Smooth muscle cell (in vitro differentiated cells): ENCODE data around the gene ZNF354B. TPM values are rescaled to one million over a fixed set of nuclear protein-coding genes. Genes with fewer than 3 reads are reported as not detected.
"Not testable (repeated sequence)": the region's sequence is repeated elsewhere in the genome, so short reads cannot be mapped to it uniquely, and the experiment has no call there.

ENCODE experiments used
- DNase-seq: peaks from one replicate; lab custom pipeline; 2025; ENCODE audit not compliant: unreplicated experiment; lab: John Stamatoyannopoulos, UW
- H2AFZ ChIP-seq: fragments of 200-600 bp; sonication (generic); 2 replicates; pipeline ENCODE4 v1.6.0; 2016; ENCODE audit warnings: antibody characterized with exemption, low read depth, mild to moderate bottlenecking
- H3F3A ChIP-seq: fragments of 200-600 bp; sonication (generic); 2 replicates; pipeline ENCODE4 v1.6.0; 2017; ENCODE audit warnings: antibody characterized with exemption, low read depth
- H3K27ac ChIP-seq: fragments of 200-600 bp; sonication (generic); 2 replicates; pipeline ENCODE4 v1.5.1; 2016; ENCODE audit warnings: low read depth, mild to moderate bottlenecking
- H3K27me3 ChIP-seq: fragments of 200-600 bp; sonication (generic); 2 replicates; pipeline ENCODE4 v1.6.1; 2016; ENCODE audit warnings: low read depth, mild to moderate bottlenecking
- H3K36me3 ChIP-seq: fragments of 200-600 bp; sonication (generic); 2 replicates; pipeline ENCODE4 v1.5.1; 2016; ENCODE audit warnings: low read depth
- H3K4me1 ChIP-seq: fragments of 200-600 bp; sonication (generic); 2 replicates; pipeline ENCODE4 v1.5.1; 2016; ENCODE audit warnings: low read depth
- H3K4me2 ChIP-seq: fragments of 200-600 bp; sonication (generic); 2 replicates; pipeline ENCODE4 v1.6.0; 2016; ENCODE audit warnings: mild to moderate bottlenecking
- H3K4me3 ChIP-seq: fragments of 200-600 bp; sonication (generic); 2 replicates; pipeline ENCODE4 v1.5.1; 2016; ENCODE audit warnings: mild to moderate bottlenecking
- H3K79me2 ChIP-seq: fragments of 200-600 bp; sonication (generic); 2 replicates; pipeline ENCODE4 v1.6.0; 2016; ENCODE audit warnings: low read depth, mild to moderate bottlenecking
- H3K9ac ChIP-seq: fragments of 200-600 bp; sonication (generic); 2 replicates; pipeline ENCODE4 v1.6.0; 2016; ENCODE audit warnings: low read depth
- H3K9me3 ChIP-seq: fragments of 200-600 bp; sonication (generic); replicated peaks from 2 replicates; pipeline ENCODE4 v1.5.1; 2016; ENCODE audit warnings: low read depth
- H4K20me1 ChIP-seq: fragments of 200-600 bp; sonication (generic); 2 replicates; pipeline ENCODE4 v1.6.0; 2016; ENCODE audit warnings: low read depth
- WGBS: methylation state at CpG from one replicate; pipeline ENCODE4 v1.1.7; 2016; ENCODE audit warnings: low lambda C conversion rate; 5-methylcytosine and 5-hydroxymethylcytosine counted together
- polyA plus RNA-seq: library from polyadenylated mRNA; unstranded; fragments of >200 nt; fragmentation: Nextera tagmentation; extraction: Ambion mirVana; gene quantifications from 2 replicates; pipeline ENCODE4 v1.2.1, GENCODE V29; 2016
- total RNA-seq: library from RNA; depleted of rRNA; stranded (reverse); fragments of >200 nt; gene quantifications from 2 replicates; pipeline ENCODE4 v1.2.3, GENCODE V29; 2014
- TF ChIP-seq, protein P1 (sequence below): fragments of 200-600 bp; sonication (generic); IDR thresholded peaks from 2 replicates; pipeline ENCODE4 v1.5.1; 2017; ENCODE audit warnings: borderline replicate concordance, mild to moderate bottlenecking, antibody characterized with exemption; ENCODE audit not compliant: insufficient read depth, poor library complexity, severe bottlenecking

ZNF354B gene
- total and polyA plus RNA-seq, 2 experiments from 2014 or later: 2.2 to 10.9 TPM

DNA sequence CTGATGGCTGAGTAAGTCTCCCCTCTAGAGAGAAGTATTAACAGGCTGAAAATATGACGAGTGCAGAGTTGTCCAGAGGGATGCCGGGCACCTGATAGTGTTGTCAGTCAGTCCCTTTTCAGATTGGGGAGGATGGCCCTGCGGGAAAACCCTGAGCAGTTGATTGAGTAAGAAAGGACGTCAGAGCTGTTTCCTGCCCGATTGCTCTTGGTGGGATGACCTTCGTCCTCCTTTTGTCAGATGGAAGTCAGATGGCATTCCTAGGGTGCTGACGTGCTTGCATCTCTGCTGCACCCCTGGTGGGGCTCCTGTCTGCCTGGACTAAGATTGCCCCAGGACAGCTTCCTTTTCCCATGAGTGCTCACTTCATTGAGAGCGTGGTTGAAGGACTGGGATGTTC is 9.8 kb downstream of the ZNF354B start:
- H3K79me2 ChIP-seq: peaks cover 19% of the 10 kb centered on the region
- no peak overlapping the region for H3K27ac ChIP-seq
- peaks cover 35% of the 10 kb centered on the region for H3K36me3 ChIP-seq
- TF ChIP-seq, protein P1, sequence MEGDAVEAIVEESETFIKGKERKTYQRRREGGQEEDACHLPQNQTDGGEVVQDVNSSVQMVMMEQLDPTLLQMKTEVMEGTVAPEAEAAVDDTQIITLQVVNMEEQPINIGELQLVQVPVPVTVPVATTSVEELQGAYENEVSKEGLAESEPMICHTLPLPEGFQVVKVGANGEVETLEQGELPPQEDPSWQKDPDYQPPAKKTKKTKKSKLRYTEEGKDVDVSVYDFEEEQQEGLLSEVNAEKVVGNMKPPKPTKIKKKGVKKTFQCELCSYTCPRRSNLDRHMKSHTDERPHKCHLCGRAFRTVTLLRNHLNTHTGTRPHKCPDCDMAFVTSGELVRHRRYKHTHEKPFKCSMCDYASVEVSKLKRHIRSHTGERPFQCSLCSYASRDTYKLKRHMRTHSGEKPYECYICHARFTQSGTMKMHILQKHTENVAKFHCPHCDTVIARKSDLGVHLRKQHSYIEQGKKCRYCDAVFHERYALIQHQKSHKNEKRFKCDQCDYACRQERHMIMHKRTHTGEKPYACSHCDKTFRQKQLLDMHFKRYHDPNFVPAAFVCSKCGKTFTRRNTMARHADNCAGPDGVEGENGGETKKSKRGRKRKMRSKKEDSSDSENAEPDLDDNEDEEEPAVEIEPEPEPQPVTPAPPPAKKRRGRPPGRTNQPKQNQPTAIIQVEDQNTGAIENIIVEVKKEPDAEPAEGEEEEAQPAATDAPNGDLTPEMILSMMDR: no peak
- H3K9ac ChIP-seq: no peak overlapping the region
- no peak overlapping the region for H3K4me3 ChIP-seq
- no peaks in the 10 kb centered on the region for H3K9me3 ChIP-seq
- no peaks in the 10 kb centered on the region for H4K20me1 ChIP-seq
- no peaks in the 10 kb centered on the region for H3K4me1 ChIP-seq
- WGBS: 91% methylated on average over 8 of the region's 8 CpGs
- no peaks in the 10 kb centered on the region for H3F3A ChIP-seq
- H3K4me2 ChIP-seq: no peak overlapping the region
- H3K27me3 ChIP-seq: no peaks in the 10 kb centered on the region
- H2AFZ ChIP-seq: no peak overlapping the region
- no peak for DNase-seq

DNA sequence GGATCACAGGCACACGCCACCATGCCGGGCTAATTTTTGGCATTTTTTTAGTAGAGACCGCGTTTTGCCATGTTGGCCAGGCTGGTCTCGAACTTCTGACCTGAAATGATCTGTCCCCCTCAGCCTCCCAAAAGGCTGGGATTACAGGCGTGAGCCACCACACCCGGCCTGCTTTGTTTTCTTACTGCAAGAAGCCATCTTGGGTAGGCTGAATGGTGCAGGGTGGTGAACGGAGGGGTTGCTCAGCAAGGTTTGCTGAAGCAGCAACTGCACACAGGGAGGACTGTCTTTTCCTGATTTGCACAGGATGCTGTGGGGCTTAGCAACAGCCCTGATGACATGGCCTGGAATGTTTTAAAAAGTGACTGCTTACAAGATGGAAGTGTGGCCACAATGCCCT is 10.7 kb downstream of the ZNF354B start:
- no peak for DNase-seq
- no peak overlapping the region for H3K4me3 ChIP-seq
- H3K36me3 ChIP-seq: peaks cover 36% of the 10 kb centered on the region
- H3K9me3 ChIP-seq: no peaks in the 10 kb centered on the region
- H3K27me3 ChIP-seq: no peaks in the 10 kb centered on the region
- H3K79me2 ChIP-seq: peaks cover 21% of the 10 kb centered on the region
- 99% methylated on average over 8 of the region's 8 CpGs for WGBS
- TF ChIP-seq, protein P1: no peak
- H3K4me2 ChIP-seq: no peak overlapping the region
- H3K9ac ChIP-seq: no peak overlapping the region
- H2AFZ ChIP-seq: no peak overlapping the region
- H3K4me1 ChIP-seq: no peaks in the 10 kb centered on the region
- no peaks in the 10 kb centered on the region for H3F3A ChIP-seq
- H4K20me1 ChIP-seq: no peaks in the 10 kb centered on the region
- H3K27ac ChIP-seq: no peak overlapping the region

DNA sequence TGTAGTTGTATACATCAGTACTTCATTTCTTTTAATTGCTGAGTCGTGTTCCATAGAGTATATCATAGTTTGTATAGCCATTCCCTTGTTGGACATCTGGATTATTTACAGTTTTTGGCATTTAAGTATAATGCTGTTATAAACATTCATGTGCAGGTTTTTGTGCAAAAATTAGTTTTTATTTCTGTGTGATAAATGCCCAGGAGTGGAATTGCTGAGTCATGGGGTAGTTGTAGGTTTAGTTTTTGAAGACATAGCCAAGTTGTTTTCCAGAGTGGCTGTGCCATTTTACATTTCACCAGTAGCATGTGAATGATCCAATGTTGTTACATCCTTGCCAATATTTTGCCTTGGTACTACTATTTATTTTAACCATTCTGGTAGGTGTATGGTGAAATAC is 12.5 kb downstream of the ZNF354B start:
- TF ChIP-seq, protein P1: no peak
- peaks cover 36% of the 10 kb centered on the region for H3K36me3 ChIP-seq
- no peaks in the 10 kb centered on the region for H3K4me1 ChIP-seq
- H3K4me2 ChIP-seq: no peak overlapping the region
- no peak overlapping the region for H3K27ac ChIP-seq
- 97% methylated on average over 1 of the region's 1 CpG for WGBS
- no peaks in the 10 kb centered on the region for H3K27me3 ChIP-seq
- H3K79me2 ChIP-seq: peaks cover 18% of the 10 kb centered on the region
- no peak for DNase-seq
- H2AFZ ChIP-seq: no peak overlapping the region
- H4K20me1 ChIP-seq: no peaks in the 10 kb centered on the region
- H3F3A ChIP-seq: no peaks in the 10 kb centered on the region
- no peak overlapping the region for H3K4me3 ChIP-seq
- no peak overlapping the region for H3K9ac ChIP-seq
- peaks cover 6% of the 10 kb centered on the region for H3K9me3 ChIP-seq

DNA sequence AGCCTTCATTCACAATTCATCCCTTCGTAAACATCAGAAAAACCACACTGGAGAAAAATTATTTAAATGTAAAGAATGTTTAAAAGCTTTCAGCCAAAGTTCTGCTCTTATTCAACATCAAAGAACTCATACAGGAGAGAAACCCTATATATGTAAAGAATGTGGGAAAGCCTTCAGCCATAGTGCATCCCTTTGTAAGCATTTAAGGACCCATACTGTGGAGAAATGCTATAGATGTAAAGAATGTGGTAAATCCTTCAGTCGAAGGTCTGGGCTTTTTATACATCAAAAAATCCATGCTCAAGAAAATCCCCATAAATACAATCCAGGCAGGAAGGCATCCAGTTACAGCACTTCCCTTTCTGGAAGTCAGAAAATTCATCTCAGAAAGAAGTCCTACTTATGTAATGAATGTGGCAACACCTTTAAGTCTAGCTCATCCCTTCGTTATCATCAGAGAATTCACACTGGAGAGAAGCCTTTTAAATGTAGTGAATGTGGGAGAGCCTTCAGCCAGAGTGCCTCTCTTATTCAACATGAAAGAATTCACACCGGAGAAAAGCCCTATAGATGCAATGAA is 23.5 kb downstream of the ZNF354B start:
- WGBS: 100% methylated on average over 4 of the region's 4 CpGs
- not testable (repeated sequence) for H3K27ac ChIP-seq, H3K27me3 ChIP-seq, H2AFZ ChIP-seq, H3K9ac ChIP-seq, H4K20me1 ChIP-seq, H3K79me2 ChIP-seq, H3K4me2 ChIP-seq, H3K4me1 ChIP-seq, DNase-seq, H3F3A ChIP-seq
- H3K9me3 ChIP-seq: peaks cover 72% of the 10 kb centered on the region
- H3K4me3 ChIP-seq: peak overlapping the region; percentile 8
- peaks cover 76% of the 10 kb centered on the region for H3K36me3 ChIP-seq
